Stimulated activated CD8-positive, alpha-beta memory T cell treated with anti-CD3 and anti-CD28 coated beads, Interleukin-4, amount 100 ng/mL, for 48 hours (primary cell): Measurements from ENCODE around the gene TAF3.

Experiments
- DNase-seq: peaks from one replicate; pipeline ENCODE4 v3.0.0-alpha.2; 2020

The TAF3 gene

GRCh38 chr10:8049865-8050555 is 231.7 kb downstream of the TAF3 start:
- DNase-seq: peak; percentile 46

- peak; percentile 65 for DNase-seq
These were observed 232.3 kb downstream of the TAF3 start for GRCh38 chr10:8050556-8051108.

GRCh38 chr10:8051109-8051821 is 233.0 kb downstream of the TAF3 start:
- DNase-seq: peak; percentile 62

GRCh38 chr10:8051851-8052257 is 233.5 kb downstream of the TAF3 start:
- DNase-seq: peak; percentile 68

- DNase-seq: peak; percentile 57
These were observed 234.1 kb downstream of the TAF3 start for GRCh38 chr10:8052341-8052955.

GRCh38 chr10:8052956-8053445 is 234.7 kb downstream of the TAF3 start:
- DNase-seq: no peak

- DNase-seq: peak; percentile 98
These were observed 235.3 kb downstream of the TAF3 start for GRCh38 chr10:8053446-8054243.

- DNase-seq: no peak
These were observed 235.9 kb downstream of the TAF3 start for GRCh38 chr10:8054244-8054493.

GRCh38 chr10:8054494-8055407 is 236.4 kb downstream of the TAF3 start, which contains the start of gene GATA3:
GATA3 (plus strand) TSS chr10:8054688; CDS start chr10:8055656, 968 bp downstream.
- DNase-seq: peak; percentile 88

GRCh38 chr10:8055420-8056349 is 237.4 kb downstream of the TAF3 start:
- peak; percentile 64 for DNase-seq

GRCh38 chr10:8056378-8056777 is 238.1 kb downstream of the TAF3 start:
- no peak for DNase-seq

GRCh38 chr10:8056871-8057331 is 238.6 kb downstream of the TAF3 start:
- peak; percentile 70 for DNase-seq

GRCh38 chr10:8057636-8058273 is 239.4 kb downstream of the TAF3 start:
- peak; percentile 33 for DNase-seq

GRCh38 chr10:8058274-8059111 is 240.2 kb downstream of the TAF3 start:
- peak; percentile 43 for DNase-seq

- peak; percentile 39 for DNase-seq
These were observed 241.1 kb downstream of the TAF3 start for GRCh38 chr10:8059191-8059936.

GRCh38 chr10:8060010-8060703 is 241.9 kb downstream of the TAF3 start:
- peak; percentile 81 for DNase-seq

- DNase-seq: no peak
These were observed 242.4 kb downstream of the TAF3 start for GRCh38 chr10:8060704-8061121.
